Regular cardiac myocyte (primary cell): ENCODE results near the gene PDSS2. TPM values are rescaled to one million over a fixed set of nuclear protein-coding genes. Genes with fewer than 3 reads are reported as not detected.

Experiments
- total RNA-seq: library from RNA; depleted of rRNA; stranded (reverse); fragments of >200 nt; gene quantifications from 2 replicates; pipeline ENCODE4 v1.2.3, GENCODE V29; 2014

The PDSS2 gene
- total RNA-seq: 13.0 and 13.2 TPM in 2 replicates

GRCh38 chr6:107459283-107460082 lies at the start of gene PDSS2:
TSS of gene PDSS2 (minus strand) at chr6:107459564. CDS start at chr6:107459285, 279 bp downstream.

GRCh38 chr6:107489636-107490565 lies 30.5 kb upstream of the PDSS2 start, which contains the start of gene SOBP:
TSS of gene SOBP (plus strand) at chr6:107490117. CDS start at chr6:107490617, 500 bp downstream.

GRCh38 chr6:107114926-107115694 lies 344.3 kb downstream of the PDSS2 start, which contains the start of gene BEND3:
TSS of gene BEND3 (minus strand) at chr6:107115515. CDS start at chr6:107099285, 16,230 bp downstream.

Other genes with a start within 250 kb of the PDSS2 start
- 4.6 and 11.6 TPM in 2 replicates for gene SOBP, start 30.6 kb upstream of the PDSS2 start, total RNA-seq